Calu3 (cell line): ENCODE data around the gene KAT6B. TPM values are rescaled to one million over a fixed set of nuclear protein-coding genes. Genes with fewer than 3 reads are reported as not detected.

ENCODE experiments used
- BruUV-seq: library from RNA; stranded (reverse); fragments of 400-500 nt; replicated peaks from 2 replicates; lab custom pipeline; 2021; lab: Mats Ljungman, UMichigan
- CTCF ChIA-PET: fragments of 300-600 bp; sonication (Branson Sonifier 250); formaldehyde crosslinking; loops from one replicate; lab custom pipeline; 2022; ENCODE audit warnings: antibody characterized with exemption; lab: Charles Lee
- DNase-seq: peaks from one replicate; pipeline ENCODE4 v3.0.0; 2022
- H3K27ac Mint-ChIP-seq: one replicate; pipeline ENCODE4 v1.8.0; 2022; ENCODE audit warnings: mixed read lengths; ENCODE audit not compliant: unreplicated experiment
- H3K27me3 Mint-ChIP-seq: one replicate; pipeline ENCODE4 v1.8.0; 2022; ENCODE audit warnings: mixed read lengths; ENCODE audit not compliant: unreplicated experiment
- H3K36me3 Mint-ChIP-seq: one replicate; pipeline ENCODE4 v1.8.0; 2022; ENCODE audit warnings: mild to moderate bottlenecking, moderate library complexity, mixed read lengths; ENCODE audit not compliant: insufficient read depth, unreplicated experiment
- H3K4me1 Mint-ChIP-seq: one replicate; pipeline ENCODE4 v1.8.0; 2022; ENCODE audit warnings: mild to moderate bottlenecking, low read depth, mixed read lengths; ENCODE audit not compliant: unreplicated experiment
- H3K4me3 Mint-ChIP-seq: one replicate; pipeline ENCODE4 v1.8.0; 2022; ENCODE audit warnings: mild to moderate bottlenecking, low read depth, moderate library complexity, mixed read lengths; ENCODE audit not compliant: unreplicated experiment
- H3K9me3 Mint-ChIP-seq: one replicate; pipeline ENCODE4 v1.8.0; 2022; ENCODE audit warnings: low read depth, mixed read lengths; ENCODE audit not compliant: unreplicated experiment
- CTCF ChIP-seq: fragments of 200-600 bp; IDR thresholded peaks from one replicate; pipeline ENCODE4 v1.8.0; 2022; ENCODE audit warnings: antibody characterized with exemption; ENCODE audit not compliant: unreplicated experiment
- intact Hi-C: fragments of 100-400 bp; cut with micrococcal nuclease; formaldehyde crosslinking; loops from one replicate; pipeline ENCODE4 v1.10.0; 2022; ENCODE audit not compliant: unreplicated experiment
- total RNA-seq: library from RNA; stranded (reverse); gene quantifications from 2 replicates; pipeline ENCODE4 v1.2.3, GENCODE V29; 2022

KAT6B gene
- total RNA-seq, 1 experiment from 2014 or later: 28.6 TPM

- CTCF ChIA-PET: interaction anchor here (0.6 to 0.9 kb wide), 3 partner anchors 9 to 434 kb away, joined by 3 read pairs; no protein-coding TSS in a partner anchor
- intact Hi-C loops: no loop called here
- H3K9me3 Mint-ChIP-seq: no peaks in the 10 kb centered on the region
- TF ChIP-seq CTCF: no peak
- no peak overlapping the region for H3K4me3 Mint-ChIP-seq
- H3K4me1 Mint-ChIP-seq: peaks cover 8% of the 10 kb centered on the region
- no peak for DNase-seq
- no peak overlapping the region for H3K27ac Mint-ChIP-seq
- H3K27me3 Mint-ChIP-seq: no peaks in the 10 kb centered on the region
- no TSS peak for BruUV-seq
- H3K36me3 Mint-ChIP-seq: peaks cover 4% of the 10 kb centered on the region
These were observed 15.0 kb downstream of the KAT6B start for GRCh38 chr10:74841265-74841973.

GRCh38 chr10:74842301-74842954 lies 16.0 kb downstream of the KAT6B start:
- intact Hi-C loops: no loop called here
- Mint-ChIP-seq H3K9me3 (no peaks in the 10 kb centered on the region), H3K4me3 (no peak overlapping the region), H3K36me3 (peaks cover 4% of the 10 kb centered on the region), H3K4me1 (peaks cover 8% of the 10 kb centered on the region), H3K27ac (no peak overlapping the region), H3K27me3 (no peaks in the 10 kb centered on the region)
- BruUV-seq: no TSS peak
- TF ChIP-seq CTCF: no peak
- no peak for DNase-seq
- CTCF ChIA-PET: interaction anchor here (0.8 to 0.9 kb wide), 2 partner anchors 8 to 80 kb away, joined by 3 read pairs; no protein-coding TSS in a partner anchor

- no TSS peak for BruUV-seq
These were observed 20.6 kb downstream of the KAT6B start for GRCh38 chr10:74846958-74847357.

GRCh38 chr10:74851831-74852230 lies 25.4 kb downstream of the KAT6B start:
- BruUV-seq: no TSS peak
- CTCF ChIA-PET: no interaction called here
- H3K36me3 Mint-ChIP-seq: no peaks in the 10 kb centered on the region
- H3K4me1 Mint-ChIP-seq: peaks cover 8% of the 10 kb centered on the region
- TF ChIP-seq CTCF: no peak
- H3K4me3 Mint-ChIP-seq: no peak overlapping the region
- no peaks in the 10 kb centered on the region for H3K27me3 Mint-ChIP-seq
- H3K9me3 Mint-ChIP-seq: no peaks in the 10 kb centered on the region
- no peak overlapping the region for H3K27ac Mint-ChIP-seq
- no peak for DNase-seq
- intact Hi-C loops: no loop called here

More at GRCh38 chr10:74846958-74847357, 20.6 kb downstream of the KAT6B start:
- Mint-ChIP-seq H3K36me3 (no peaks in the 10 kb centered on the region), H3K9me3 (no peaks in the 10 kb centered on the region), H3K27ac (no peak overlapping the region), H3K4me1 (no peaks in the 10 kb centered on the region), H3K4me3 (no peak overlapping the region), H3K27me3 (no peaks in the 10 kb centered on the region)
- TF ChIP-seq CTCF: no peak
- CTCF ChIA-PET: no interaction called here
- no peak for DNase-seq
- intact Hi-C loops: no loop called here
